OCI-LY3 (cell line): ENCODE data around the gene NOS1AP.

Experiments
- H2AFZ ChIP-seq: fragments of 200-600, 300-600 bp; shearing (Covaris generic); 2 replicates; pipeline ENCODE4 v1.6.0; 2014; ENCODE audit warnings: antibody characterized with exemption, low read depth, low read length
- H3K27ac ChIP-seq: fragments of 200-600, 300-600 bp; sonication (generic); 2 replicates; pipeline ENCODE4 v1.5.1; 2014; ENCODE audit warnings: mild to moderate bottlenecking, low read length, moderate library complexity, mixed read lengths
- H3K27me3 ChIP-seq: fragments of 200-600, 300-600 bp; sonication (generic); 2 replicates; pipeline ENCODE4 v1.6.1; 2014; ENCODE audit warnings: low read depth, low read length, mixed read lengths
- H3K36me3 ChIP-seq: fragments of 200-600, 300-600 bp; sonication (generic); replicated peaks from 2 replicates; pipeline ENCODE3; 2014; ENCODE audit warnings: low read depth, low read length, mixed read lengths
- H3K4me1 ChIP-seq: fragments of 300-600, 200-600 bp; sonication (generic); 2 replicates; pipeline ENCODE4 v1.6.1; 2014; ENCODE audit warnings: low read length, mixed read lengths
- H3K4me2 ChIP-seq: fragments of 200-600, 300-600 bp; sonication (generic); 2 replicates; pipeline ENCODE4 v1.6.1; 2014; ENCODE audit warnings: low read length, mixed read lengths
- H3K4me3 ChIP-seq: fragments of 300-600, 200-600 bp; sonication (generic); 2 replicates; pipeline ENCODE4 v1.5.1; 2014; ENCODE audit warnings: antibody characterized with exemption, mild to moderate bottlenecking, low read length, moderate library complexity
- H3K79me2 ChIP-seq: fragments of 300-600, 200-600 bp; shearing (Covaris generic); 2 replicates; pipeline ENCODE4 v1.6.1; 2014; ENCODE audit warnings: mild to moderate bottlenecking, low read length, mixed read lengths
- H3K9ac ChIP-seq: fragments of 300-600, 200-600 bp; shearing (Covaris generic); 2 replicates; pipeline ENCODE4 v1.6.0; 2014; ENCODE audit warnings: mild to moderate bottlenecking, low read length, moderate library complexity
- H3K9me3 ChIP-seq: fragments of 200-600, 300-600 bp; shearing (Covaris generic); 2 replicates; pipeline ENCODE4 v1.6.1; 2014; ENCODE audit warnings: low read length, mixed read lengths; ENCODE audit not compliant: insufficient read depth
- H4K20me1 ChIP-seq: fragments of 200-600, 300-600 bp; sonication (generic); 2 replicates; pipeline ENCODE4 v1.6.1; 2016; ENCODE audit warnings: low read length, mixed read lengths; ENCODE audit not compliant: insufficient read depth
- CTCF ChIP-seq: fragments of 200-600, 300-600 bp; sonication (generic); IDR thresholded peaks from 2 replicates; pipeline ENCODE4 v1.5.1; 2014; ENCODE audit warnings: antibody characterized with exemption, low read length, low read depth
- EZH2phosphoT487 ChIP-seq: fragments of 200-600 bp; shearing (Covaris generic); IDR thresholded peaks from 2 replicates; pipeline ENCODE4 v1.6.1; 2018; ENCODE audit warnings: antibody characterized with exemption, mixed run types, low read depth

The NOS1AP gene

GRCh38 chr1:162252214-162252613 is 182.7 kb downstream of the NOS1AP start:
- Histone ChIP-seq H3K9me3 (no peaks in the 10 kb centered on the region), H4K20me1 (no peaks in the 10 kb centered on the region), H3K4me2 (no peak overlapping the region), H3K4me3 (no peak overlapping the region), H3K4me1 (no peaks in the 10 kb centered on the region), H2AFZ (no peak overlapping the region), H3K36me3 (no peaks in the 10 kb centered on the region), H3K79me2 (no peaks in the 10 kb centered on the region), H3K27ac (no peak overlapping the region), H3K27me3 (peaks cover 8% of the 10 kb centered on the region), H3K9ac (no peak overlapping the region)
- TF ChIP-seq CTCF (no peak), EZH2phosphoT487 (no peak)

- H3K9ac ChIP-seq, result no peak overlapping the region
- H3K36me3 ChIP-seq, result no peaks in the 10 kb centered on the region
- no peaks in the 10 kb centered on the region for H3K4me1 ChIP-seq
- no peak overlapping the region for H3K27ac ChIP-seq
- TF ChIP-seq CTCF (no peak), EZH2phosphoT487 (no peak)
- H4K20me1 ChIP-seq, result no peaks in the 10 kb centered on the region
- H3K27me3 ChIP-seq, result peaks cover 12% of the 10 kb centered on the region
- no peak overlapping the region for H3K4me2 ChIP-seq
- H3K9me3 ChIP-seq, result no peaks in the 10 kb centered on the region
- H2AFZ ChIP-seq, result no peak overlapping the region
- H3K4me3 ChIP-seq, result no peak overlapping the region
- no peaks in the 10 kb centered on the region for H3K79me2 ChIP-seq
Observed at GRCh38 chr1:162253790-162254189, 184.3 kb downstream of the NOS1AP start.

GRCh38 chr1:162256287-162256686 is 186.8 kb downstream of the NOS1AP start:
- Histone ChIP-seq H4K20me1 (no peaks in the 10 kb centered on the region), H3K4me1 (no peaks in the 10 kb centered on the region), H3K36me3 (no peaks in the 10 kb centered on the region), H3K27me3 (peaks cover 29% of the 10 kb centered on the region), H3K27ac (no peak overlapping the region), H2AFZ (no peak overlapping the region), H3K79me2 (no peaks in the 10 kb centered on the region), H3K9ac (no peak overlapping the region), H3K4me2 (no peak overlapping the region), H3K4me3 (no peak overlapping the region), H3K9me3 (no peaks in the 10 kb centered on the region)
- TF ChIP-seq EZH2phosphoT487 (no peak), CTCF (no peak)

GRCh38 chr1:162258394-162258793 is 188.9 kb downstream of the NOS1AP start:
- Histone ChIP-seq H2AFZ (no peak overlapping the region), H3K4me2 (no peak overlapping the region), H3K27me3 (peaks cover 49% of the 10 kb centered on the region), H3K9ac (no peak overlapping the region), H3K4me3 (no peak overlapping the region), H3K27ac (no peak overlapping the region), H3K4me1 (no peaks in the 10 kb centered on the region), H4K20me1 (no peaks in the 10 kb centered on the region), H3K9me3 (no peaks in the 10 kb centered on the region), H3K79me2 (no peaks in the 10 kb centered on the region), H3K36me3 (no peaks in the 10 kb centered on the region)
- TF ChIP-seq CTCF (no peak), EZH2phosphoT487 (no peak)
